GM19397 (cell line): ENCODE data around the gene CACNG4.

ENCODE experiments used
- ATAC-seq: cut with Tn5 transposase; IDR thresholded peaks from one replicate; pipeline ENCODE4 v1.9.1; 2021; ENCODE audit warnings: mild to moderate bottlenecking, moderate library complexity; ENCODE audit not compliant: unreplicated experiment

The CACNG4 gene

GRCh38 chr17:66983414-66984021, 19.0 kb downstream of the CACNG4 start:
- ATAC-seq, result no peak

- ATAC-seq, result no peak
Measured at GRCh38 chr17:66984730-66985129, 20.2 kb downstream of the CACNG4 start.

- no peak for ATAC-seq
Measured at GRCh38 chr17:66985338-66986237, 21.1 kb downstream of the CACNG4 start.

- ATAC-seq, result no peak
Measured at GRCh38 chr17:66986659-66987058, 22.2 kb downstream of the CACNG4 start.

GRCh38 chr17:66987059-66987616, 22.6 kb downstream of the CACNG4 start:
- no peak for ATAC-seq

GRCh38 chr17:66988069-66988798, 23.7 kb downstream of the CACNG4 start:
- ATAC-seq, result no peak

- ATAC-seq, result no peak
Measured at GRCh38 chr17:66989076-66989475, 24.6 kb downstream of the CACNG4 start.

GRCh38 chr17:66989579-66989978, 25.1 kb downstream of the CACNG4 start:
- ATAC-seq, result no peak

- no peak for ATAC-seq
Measured at GRCh38 chr17:66990047-66990446, 25.5 kb downstream of the CACNG4 start.

- ATAC-seq, result no peak
Measured at GRCh38 chr17:66992911-66993442, 28.5 kb downstream of the CACNG4 start.

GRCh38 chr17:66994361-66994760, 29.9 kb downstream of the CACNG4 start:
- ATAC-seq, result no peak

GRCh38 chr17:66994930-66995535, 30.5 kb downstream of the CACNG4 start:
- ATAC-seq, result no peak

GRCh38 chr17:66995944-66996343, 31.4 kb downstream of the CACNG4 start:
- ATAC-seq, result no peak

- no peak for ATAC-seq
Measured at GRCh38 chr17:66996926-66997325, 32.4 kb downstream of the CACNG4 start.

- ATAC-seq, result no peak
Measured at GRCh38 chr17:67003231-67003630, 38.7 kb downstream of the CACNG4 start.

GRCh38 chr17:67004181-67004580, 39.7 kb downstream of the CACNG4 start:
- no peak for ATAC-seq

GRCh38 chr17:67007266-67007665, 42.8 kb downstream of the CACNG4 start:
- no peak for ATAC-seq

GRCh38 chr17:67008101-67008500, 43.6 kb downstream of the CACNG4 start:
- ATAC-seq, result no peak

GRCh38 chr17:67011527-67012175, 47.1 kb downstream of the CACNG4 start:
- no peak for ATAC-seq

- no peak for ATAC-seq
Measured at GRCh38 chr17:67013891-67014290, 49.4 kb downstream of the CACNG4 start.
